ENCODE results near the gene IL4.
"Not testable (repeated sequence)": the region's sequence is repeated elsewhere in the genome, so short reads cannot be mapped to it uniquely, and the experiment has no call there.

The IL4 gene

DNA sequence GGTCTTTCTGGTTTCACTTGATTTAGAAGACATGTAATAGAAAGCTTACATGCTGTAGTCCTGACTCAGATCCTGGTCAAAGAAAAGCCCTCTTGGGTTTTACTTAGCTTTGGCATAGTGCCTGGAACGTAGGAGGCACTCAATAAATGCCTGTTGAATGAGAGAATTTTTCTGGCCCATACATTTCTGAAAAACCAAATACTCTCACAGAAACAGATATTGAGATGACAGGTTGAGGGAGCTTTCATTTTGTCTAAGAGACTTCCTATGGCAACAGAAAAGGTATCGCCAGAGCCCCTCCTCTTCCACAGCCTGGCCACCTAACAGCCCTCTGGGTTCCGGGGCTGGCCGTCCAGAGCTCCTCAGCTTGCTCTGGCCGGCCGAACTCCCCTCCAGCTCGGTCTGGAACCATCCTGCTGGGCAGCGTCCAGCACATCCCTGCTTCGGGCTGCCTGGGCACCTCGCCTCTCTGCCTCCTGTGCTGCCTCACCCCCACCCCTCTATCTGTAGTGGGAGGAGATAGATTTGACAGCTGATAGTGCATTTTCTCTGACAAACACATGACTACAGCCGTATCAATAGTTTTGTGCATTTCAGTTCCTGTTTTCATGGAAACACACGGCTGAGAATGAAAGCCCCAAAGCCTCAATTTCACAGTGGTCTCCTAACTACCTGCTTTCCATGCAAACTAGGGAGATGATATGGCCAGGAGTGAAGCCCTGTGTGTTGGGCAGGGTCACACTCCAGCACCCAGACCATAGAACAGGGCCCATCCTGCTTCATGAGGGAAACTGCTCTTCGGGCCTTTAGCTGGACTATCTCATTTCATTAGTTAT lies 1.1 kb downstream of the IL4 start:
- no peak for DNase-seq

DNA sequence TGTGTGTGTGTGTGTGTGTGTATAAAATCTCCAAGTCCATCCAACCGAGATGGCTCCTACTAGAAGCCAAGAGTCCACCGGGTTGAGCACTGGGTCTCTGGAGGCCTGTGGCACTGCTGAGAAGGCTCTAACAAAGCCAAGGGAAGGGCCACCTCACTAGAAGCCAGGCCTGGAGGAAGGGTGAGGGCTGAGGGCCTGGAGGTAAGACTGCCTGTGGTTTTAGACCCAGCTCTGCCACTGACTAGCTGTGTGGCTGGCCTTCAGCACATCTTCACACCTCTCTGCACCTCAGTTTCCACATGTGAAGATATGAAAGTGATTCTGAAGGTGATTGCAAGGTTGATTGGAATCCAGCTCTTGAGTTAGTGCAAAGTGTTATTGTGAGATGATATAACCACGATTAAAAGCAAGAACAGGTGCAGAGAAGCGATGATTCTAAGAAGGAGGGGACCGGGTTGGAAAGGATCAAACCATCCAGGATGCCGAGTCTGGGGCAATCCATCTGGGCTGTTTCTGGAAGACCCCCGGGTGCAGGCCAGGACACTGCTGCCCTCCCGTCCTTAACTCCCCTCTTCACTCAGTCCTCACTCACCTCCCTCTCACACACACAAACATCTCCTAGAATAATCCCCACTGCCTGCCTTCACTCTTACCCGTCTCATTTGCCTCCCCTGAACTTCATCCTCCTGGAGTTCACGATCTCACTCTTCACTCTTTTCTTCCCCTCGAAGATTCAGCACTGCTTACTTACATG lies 2.3 kb downstream of the IL4 start:
- no peak for DNase-seq

DNA sequence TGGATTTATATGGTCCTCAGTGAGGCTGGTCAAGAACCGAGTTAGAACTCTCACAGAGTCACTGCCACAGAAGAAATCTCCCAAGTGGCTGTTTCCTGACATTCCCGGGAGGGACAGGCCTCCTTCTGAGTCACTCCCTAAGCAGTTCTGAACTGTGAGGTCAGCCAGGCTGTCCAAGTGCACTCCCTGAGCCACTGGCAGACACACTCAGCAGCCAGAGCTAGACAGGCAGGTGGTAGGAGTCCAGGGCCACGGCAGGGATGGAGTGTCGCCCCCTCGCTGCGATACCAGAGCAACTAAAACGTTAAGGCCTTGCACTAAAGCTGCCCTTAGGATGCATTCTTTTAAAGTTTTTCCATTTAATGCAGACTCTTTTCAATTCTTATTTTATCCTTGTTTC lies 3.4 kb downstream of the IL4 start:
- no peak for DNase-seq

DNA sequence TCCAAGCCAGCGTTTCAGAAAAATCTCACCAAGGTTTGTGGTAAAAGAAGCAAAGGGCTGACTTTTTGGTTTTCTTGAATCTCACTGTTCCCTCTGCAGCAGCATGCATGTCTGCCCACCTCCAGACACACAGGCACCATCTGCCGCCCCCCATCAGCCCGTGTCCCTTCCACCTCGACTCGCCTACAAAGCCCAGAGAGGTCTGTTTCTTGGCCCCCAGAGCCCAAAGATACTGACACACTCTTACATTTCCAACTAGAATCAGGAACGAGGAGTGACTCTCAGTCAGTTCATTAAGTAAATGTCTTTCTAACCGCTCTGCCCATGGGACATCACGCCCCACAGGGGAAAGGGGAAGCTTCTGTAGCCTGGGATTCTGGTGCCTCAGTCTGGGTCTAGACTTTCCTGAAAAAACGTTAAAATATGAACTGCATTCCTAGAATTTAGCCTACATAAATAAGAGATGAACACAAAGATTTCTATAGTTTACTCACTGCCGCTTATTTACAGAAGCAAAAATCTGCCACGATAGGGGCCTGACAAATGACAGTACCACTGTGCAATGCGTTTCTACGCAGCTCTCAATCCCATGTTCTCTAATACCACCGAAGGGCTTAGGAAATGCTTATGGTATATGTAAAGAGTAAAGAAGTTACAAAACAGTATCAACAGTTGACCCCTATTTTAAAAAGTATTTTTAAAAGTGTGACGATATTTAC lies 4.1 kb downstream of the IL4 start:
- DNase-seq = no peak

DNA sequence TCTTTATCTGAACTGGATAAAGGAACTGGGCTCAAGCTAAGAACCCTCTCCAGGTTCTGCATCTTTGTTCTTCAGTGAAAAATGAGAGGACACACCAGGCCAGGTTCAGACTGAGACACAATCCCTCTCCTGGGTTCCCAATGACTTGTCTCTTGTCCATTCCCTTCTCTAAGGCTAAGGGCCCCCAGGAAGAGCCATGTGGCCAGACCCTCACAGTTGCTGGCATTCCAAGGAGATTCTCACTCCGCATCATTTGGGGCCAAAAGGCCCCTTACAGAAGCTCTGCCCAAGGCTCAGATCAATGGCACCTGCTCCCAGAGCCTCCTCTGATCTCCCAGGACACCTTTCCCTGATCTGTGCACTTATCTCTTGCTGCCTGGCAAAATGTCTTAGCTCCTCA lies 4.9 kb downstream of the IL4 start:
- no peak for DNase-seq

DNA sequence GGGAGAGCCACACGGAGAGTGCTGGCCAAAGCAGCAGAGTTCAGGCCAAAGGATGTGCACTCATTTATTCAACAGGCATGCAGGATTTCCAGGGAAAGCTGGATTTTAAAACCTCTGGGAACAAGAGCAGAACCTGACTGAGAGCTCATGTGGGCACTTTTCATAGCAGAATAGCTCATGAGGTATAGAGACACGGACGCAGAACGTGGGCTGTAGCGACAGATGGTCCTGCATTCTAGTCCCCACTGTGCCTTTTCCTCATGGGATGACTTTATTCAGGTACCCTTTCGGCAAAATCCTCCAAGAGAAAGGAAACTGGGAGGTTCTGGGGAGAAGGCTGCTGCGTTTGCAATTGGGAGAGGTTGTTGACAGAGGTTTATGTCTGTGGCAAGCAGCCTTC lies 5.4 kb downstream of the IL4 start:
- DNase-seq = no peak

DNA sequence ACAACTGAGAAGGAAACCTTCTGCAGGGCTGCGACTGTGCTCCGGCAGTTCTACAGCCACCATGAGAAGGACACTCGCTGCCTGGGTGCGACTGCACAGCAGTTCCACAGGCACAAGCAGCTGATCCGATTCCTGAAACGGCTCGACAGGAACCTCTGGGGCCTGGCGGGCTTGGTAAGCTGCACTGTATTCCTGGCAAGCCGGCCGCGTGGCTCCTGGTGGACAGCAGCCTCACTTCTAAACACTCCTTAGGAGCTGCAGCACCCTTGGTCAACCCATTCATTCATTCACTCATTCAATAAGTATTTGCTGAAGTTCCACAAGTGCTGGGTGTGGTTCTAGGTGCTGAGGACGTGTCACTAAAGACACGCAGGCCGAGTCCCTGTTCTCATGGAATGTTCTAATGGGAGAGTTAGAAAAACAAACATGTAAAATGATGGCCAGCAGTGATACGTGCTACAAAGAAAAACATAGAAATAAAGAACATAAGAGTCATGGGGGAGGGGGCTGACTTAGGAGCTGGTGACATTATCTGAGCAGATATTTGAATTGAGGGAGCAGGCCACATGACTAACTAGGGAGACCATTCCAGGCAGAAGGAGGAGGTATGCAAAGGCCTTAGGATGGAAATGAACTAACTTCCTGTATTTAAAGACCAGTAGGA lies 6.1 kb downstream of the IL4 start:
- no peak for DNase-seq

DNA sequence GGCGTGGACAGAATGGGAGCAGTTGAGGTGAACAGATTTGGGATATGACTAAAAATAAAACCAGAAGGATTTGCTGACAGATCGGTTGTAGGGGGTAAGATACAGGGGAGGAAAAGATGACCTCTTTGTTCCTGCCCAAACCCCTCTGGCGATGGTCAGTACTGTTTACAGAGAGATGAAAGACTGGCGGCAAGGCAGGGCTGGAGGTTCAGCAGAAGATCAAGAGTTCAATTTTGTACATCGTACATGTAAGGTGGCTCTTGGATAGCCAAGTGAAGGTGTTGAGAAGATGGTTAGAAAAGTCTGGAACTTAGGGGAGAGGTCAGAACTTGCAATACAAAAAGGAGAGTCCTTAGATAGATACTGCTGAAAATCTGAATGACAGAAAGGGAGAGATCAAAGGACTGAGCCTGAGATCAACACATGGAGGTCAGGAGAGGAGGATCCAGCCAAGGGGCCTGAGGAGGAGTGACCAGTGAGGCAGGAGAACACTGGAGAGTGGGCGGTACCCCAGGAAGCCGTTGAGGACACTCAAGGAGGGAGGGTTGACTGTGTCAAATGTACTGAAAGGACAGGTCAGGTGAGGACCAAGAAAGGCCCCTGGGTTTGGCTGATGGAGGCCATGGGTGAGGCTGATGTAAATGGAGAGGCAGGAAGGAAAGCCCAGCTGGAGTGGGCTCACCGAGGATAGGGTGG lies 7.1 kb downstream of the IL4 start:
- no peak for DNase-seq

DNA sequence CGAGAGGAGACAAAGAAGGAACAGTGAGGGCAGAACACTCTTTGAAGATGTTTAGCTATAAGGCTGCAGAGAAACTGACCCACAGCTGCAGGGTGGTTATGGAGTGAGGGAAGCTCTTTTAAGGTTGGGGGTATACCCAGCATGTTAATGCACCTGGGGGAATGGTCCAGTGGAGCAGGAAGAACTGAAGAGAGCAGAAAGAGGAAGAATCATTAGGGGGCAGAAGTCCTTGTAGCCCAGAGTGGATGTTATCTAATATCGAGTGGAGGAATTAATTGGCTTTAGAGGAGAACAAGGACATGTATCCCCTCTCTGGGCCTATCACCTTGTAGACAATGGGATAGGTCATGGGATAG lies 7.7 kb downstream of the IL4 start:
- DNase-seq = no peak

DNA sequence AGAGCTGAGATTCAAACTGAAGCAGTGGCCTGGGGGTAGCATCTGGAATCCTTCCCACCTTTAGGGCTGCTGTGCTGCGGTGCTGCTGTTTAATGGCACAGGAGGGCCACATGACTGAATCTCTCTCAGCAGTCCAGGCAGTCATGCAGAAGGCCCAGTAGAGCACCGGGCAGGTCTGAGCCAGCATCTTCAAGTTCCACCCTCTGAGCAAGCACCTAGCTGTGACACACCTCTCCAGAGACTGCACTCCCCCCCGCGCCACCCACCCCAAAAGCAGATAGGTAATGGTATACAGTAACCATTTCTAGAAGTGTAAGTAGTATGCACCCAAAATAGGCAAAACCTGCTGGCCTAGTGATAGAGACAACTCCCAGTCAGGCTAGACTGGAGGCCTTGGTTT lies 8.2 kb downstream of the IL4 start:
- no peak for DNase-seq

DNA sequence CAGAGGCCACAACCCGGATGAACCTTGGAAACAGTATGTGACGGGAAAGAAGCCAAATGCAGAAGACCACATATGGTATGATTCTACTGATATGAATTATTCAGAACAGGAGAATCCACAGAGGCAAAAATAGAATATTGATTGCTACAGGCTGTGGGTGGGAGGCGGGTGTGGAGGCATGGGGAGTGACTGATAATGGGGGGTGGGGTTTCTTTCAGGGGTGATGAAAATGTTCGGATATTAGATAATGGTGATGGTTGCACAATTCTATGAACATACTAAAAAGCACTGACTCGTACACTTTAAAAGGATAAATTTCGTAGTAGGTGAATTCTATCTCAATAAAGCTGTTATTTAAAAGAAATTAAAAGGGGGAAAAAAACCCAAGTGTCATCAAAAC lies 10.7 kb downstream of the IL4 start:
- no peak for DNase-seq

DNA sequence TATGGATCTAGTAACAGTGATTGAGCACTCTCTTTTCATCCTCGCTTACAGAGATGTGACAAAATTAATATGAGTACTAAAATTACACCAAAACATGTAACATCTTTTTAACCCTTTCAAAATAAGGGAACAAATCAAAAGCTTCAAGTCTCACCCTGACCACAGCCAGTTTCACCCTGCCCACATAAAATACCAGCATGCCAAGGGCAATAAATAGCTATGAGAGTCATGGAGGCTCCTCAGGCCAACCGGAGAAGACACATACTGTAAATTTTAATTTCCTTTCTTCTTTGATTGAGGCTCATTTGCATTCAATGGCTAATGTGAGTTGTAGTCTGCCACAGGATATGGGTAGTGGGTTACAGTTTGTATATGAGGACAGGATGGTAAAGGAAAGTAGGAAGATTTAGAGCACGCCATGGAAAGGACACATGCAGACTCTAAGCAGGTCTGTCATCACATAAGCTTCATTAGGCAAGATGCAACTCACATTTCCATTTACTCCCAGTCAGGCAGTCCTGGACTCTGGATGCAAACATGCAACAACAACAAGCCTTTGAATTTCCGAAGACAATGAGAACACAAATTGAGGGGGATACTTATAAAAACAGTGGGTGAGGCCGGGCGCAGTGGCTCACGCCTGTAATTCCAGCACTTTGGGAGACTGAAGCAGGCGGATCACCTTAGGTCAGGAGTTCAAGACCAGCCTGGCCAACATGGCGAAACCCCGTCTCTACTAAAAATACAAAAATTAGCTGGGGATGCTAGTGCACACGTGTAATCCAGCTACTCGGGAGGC lies 11.3 kb downstream of the IL4 start:
- no peak for DNase-seq

DNA sequence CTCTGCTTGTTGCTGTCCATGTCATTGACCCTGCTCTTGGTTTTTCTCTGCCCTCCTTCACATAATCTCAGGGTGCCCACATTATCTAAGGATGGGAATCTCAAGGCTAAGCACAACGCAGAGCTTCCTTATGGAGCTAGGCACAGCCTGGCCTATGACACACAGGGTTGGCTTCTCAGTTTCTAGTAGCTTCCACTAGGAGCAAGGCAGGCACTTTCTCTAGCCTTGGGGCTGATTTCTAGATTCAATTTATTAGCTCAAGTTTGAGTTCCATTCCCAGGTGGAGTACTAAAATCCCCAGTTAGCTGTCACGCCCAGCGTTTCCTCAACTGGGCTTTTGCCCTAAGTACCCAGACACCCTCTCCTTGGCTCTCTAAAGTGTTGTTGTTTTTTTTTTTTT lies 12.4 kb downstream of the IL4 start:
- DNase-seq = no peak

DNA sequence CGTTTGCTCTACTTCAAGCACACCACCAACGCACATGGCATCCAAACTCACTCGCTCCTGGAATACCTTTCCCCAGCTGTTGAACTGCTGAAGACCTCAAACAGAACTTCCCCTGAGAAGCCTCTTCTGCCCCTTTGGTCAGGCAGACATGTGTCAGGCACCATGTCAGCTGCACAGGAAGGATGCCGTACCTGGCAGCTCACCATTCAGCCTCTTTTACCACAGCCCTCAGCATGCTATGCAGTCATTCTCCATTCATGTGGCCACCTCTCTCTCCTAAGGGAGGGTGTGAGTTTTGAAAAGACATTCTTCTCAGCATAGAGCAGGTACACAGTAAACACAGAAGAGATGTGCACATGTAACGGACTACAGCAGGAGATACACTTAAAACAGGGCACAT lies 14.2 kb downstream of the IL4 start:
- no peak for DNase-seq

DNA sequence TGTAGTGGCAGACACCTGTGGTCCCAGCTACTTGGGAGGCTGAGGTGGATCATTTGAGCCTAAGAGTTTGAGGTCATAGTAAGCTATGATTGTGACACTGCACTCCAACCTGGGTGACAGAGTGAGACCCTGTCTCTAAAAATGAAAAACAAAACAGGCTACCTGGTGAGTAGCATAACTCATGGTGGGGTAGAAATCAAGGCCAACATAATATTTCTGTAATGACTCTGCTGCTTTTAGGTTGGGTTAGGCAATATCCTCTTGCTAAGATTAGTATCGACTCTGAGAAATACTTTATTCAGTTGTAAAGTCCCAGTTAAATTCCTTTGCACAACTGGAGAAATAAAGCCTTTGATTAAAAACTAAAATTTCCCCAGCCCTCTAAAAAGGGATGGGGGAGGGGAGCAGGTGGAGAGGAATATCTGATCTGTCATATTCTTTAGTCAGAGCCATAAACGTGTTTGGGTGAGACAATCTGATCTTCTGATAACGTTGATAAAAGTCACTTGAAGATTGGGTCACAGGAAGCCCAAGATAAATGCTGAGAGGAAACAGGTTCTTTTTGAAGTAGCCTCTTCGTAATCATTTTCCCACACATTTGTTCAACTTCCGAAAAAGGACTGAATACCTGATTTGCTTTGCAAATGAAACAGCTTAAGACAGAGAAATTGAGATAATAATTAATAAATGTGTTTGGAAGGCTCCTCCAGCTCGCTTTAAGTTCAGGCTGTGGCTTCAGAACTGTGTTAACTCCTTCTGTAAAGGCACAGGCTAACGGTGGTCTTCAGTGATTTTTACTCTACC lies 14.9 kb downstream of the IL4 start:
- DNase-seq = no peak

DNA sequence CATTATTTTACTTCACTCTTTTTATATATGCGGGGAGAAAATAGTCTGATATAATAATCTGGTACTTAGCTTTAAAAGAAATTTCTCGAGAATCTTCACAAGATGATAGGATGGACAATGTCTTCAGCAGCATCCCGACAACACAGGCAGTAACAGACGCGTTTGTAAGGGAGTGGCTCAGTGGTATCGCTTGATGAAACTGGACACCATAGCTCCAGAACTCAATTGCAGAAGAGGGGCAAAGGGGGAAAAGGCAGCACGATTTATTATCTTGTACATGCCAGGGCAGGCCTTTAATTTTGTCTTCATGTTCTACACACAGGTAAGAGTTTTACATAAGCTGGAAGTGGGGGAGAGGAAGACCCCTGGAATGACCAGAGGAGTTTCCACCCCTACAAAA lies 15.7 kb downstream of the IL4 start:
- DNase-seq = no peak

DNA sequence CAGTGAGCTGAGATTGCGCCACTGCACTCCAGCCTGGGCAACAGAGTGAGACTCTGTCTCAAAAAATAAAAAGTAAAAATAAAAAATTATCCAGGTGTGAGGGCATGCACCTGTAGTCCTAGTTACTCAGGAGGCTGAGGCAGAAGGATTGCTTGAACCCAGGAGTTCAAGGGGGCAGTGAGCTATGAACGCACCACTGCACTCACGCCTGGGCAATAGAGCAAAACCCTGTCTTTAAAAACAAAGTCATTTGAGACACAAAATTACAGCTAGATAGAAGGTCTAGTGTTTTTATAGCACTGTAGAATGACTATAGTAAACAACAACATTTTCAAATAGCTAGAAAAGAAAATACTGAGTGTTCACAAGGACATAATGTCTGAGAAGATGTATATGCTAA lies 16.4 kb downstream of the IL4 start:
- DNase-seq = no peak

DNA sequence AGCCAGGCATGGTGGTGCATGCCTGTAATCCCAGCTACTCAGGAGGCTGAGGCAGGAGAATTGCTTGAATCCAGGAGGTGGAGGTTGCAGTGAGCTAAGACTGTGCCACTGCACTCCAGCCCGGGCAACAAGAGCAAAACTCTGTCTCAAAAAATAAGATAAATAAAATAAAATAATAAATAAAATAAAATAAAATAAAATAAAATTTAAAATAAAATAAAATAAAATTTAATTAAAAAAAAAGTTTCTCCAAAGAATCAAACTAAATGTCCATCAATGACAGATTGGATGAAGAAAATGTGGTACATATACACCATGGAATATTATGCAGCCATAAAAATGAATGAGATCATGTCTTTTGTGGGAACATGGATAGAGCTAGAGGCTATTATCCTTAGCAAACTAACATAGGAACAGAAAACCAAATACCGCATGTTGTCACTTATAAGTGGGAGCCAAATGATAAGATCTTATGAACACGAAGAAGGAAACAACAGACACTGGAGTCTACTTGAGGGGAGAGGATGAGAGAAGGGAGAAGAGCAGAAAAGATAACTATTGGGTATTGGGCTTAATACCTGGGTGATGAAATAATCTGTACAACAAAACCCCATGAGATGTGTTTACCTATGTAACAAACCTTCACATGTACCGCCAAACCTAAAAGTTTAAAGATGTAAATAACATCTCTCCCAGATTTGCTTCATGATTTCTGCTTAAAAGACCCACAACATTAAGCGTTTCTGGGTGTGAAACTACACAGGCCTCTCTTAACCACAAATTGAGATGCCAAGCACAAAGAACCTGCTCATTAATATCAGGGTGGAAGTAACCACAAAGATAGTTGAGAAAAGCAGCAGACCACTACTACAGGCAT lies 18.2 kb downstream of the IL4 start:
- DNase-seq = not testable (repeated sequence)

DNA sequence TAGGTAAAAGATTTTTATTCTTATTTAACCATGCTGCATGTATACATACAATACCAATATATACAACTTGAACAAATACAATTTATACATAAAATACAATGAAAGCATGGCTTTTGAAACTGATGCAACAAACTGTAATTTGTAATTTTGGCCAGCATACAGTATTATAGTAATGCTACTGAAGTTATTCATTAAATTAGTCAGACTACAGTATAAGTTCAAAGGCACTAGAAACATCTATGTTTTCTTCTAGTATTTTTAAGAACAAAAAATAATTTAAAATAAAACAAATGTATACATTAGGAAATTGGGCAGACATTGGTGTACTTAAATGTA lies 18.8 kb downstream of the IL4 start:
- DNase-seq = no peak

DNA sequence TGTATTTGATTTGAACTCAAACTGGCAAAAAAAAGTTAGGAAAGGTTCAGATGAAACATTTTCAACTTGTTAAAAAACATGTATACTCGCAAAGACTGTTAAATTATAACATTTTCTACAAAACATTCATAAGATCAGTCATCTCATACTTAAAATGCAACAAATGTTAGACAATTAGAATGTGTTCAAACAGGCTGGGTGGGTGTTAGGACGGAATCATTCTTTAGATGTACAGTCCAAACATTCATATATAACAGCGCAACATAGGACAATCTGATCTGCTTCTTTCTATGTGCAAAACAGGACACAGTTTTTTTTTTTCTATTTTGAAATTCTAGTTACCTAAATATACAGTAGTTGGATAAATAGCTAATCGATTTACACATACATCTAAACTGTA lies 22.2 kb downstream of the IL4 start:
- DNase-seq = no peak

All from hippocampal formation (tissue), 2 donors.